Choroid plexus epithelial cell (primary cell): ENCODE results near the gene MBTD1.
"Not testable (repeated sequence)": the region's sequence is repeated elsewhere in the genome, so short reads cannot be mapped to it uniquely, and the experiment has no call there.

Experiments used
- DNase-seq: peaks from one replicate; pipeline ENCODE4 v3.0.0-alpha.2; 2010; ENCODE audit warnings: low read depth
- H3K4me3 ChIP-seq: 2 replicates; pipeline ENCODE4 v1.5.1; 2011; ENCODE audit warnings: low read depth, mild to moderate bottlenecking, control low read depth, low read length, moderate library complexity
- CTCF ChIP-seq: conservative IDR thresholded peaks from 2 replicates; pipeline ENCODE4 v1.5.1; 2011; ENCODE audit warnings: low read depth, mild to moderate bottlenecking, control low read depth, inconsistent platforms, low read length, moderate library complexity

The MBTD1 gene

GRCh38 chr17:51234162-51234561 lies 25.7 kb downstream of the MBTD1 start:
- TF ChIP-seq CTCF = no peak
- no peak for DNase-seq
- no peak overlapping the region for H3K4me3 ChIP-seq

- peak; percentile 11 for DNase-seq
- H3K4me3 ChIP-seq = no peak overlapping the region
- no peak for TF ChIP-seq CTCF
Measured at GRCh38 chr17:51231999-51232398, 27.9 kb downstream of the MBTD1 start.

- no peak overlapping the region for H3K4me3 ChIP-seq
- no peak for TF ChIP-seq CTCF
- peak; percentile 9 for DNase-seq
Measured at GRCh38 chr17:51230306-51230705, 29.5 kb downstream of the MBTD1 start.

- no peak for DNase-seq
- TF ChIP-seq CTCF = no peak
- H3K4me3 ChIP-seq = no peak overlapping the region
Measured at GRCh38 chr17:51229889-51230288, 30.0 kb downstream of the MBTD1 start.

- no peak for TF ChIP-seq CTCF
- H3K4me3 ChIP-seq = no peak overlapping the region
- peak; percentile 81 for DNase-seq
Measured at GRCh38 chr17:51228161-51228560, 31.7 kb downstream of the MBTD1 start.

- H3K4me3 ChIP-seq, DNase-seq: not testable (repeated sequence)
Measured at GRCh38 chr17:51225523-51225922, 34.3 kb downstream of the MBTD1 start.

- peak; percentile 24 for DNase-seq
- no peak overlapping the region for H3K4me3 ChIP-seq
- no peak for TF ChIP-seq CTCF
Measured at GRCh38 chr17:51224402-51225262, 35.2 kb downstream of the MBTD1 start.
